Endothelial cell of umbilical vein (primary cell): ENCODE results near the gene METAP1. TPM values are rescaled to one million over a fixed set of nuclear protein-coding genes. Genes with fewer than 3 reads are reported as not detected.

Experiments
- BruUV-seq: library from RNA; stranded (reverse); fragments of 400-500 nt; replicated peaks from 2 replicates; lab custom pipeline; 2021; lab: Mats Ljungman, UMichigan
- CTCF ChIA-PET: fragments of 300-600, 350-600 bp; sonication (Branson Sonifier 250); formaldehyde crosslinking; loops from one replicate; lab custom pipeline; 2021; ENCODE audit warnings: antibody characterized with exemption, inconsistent platforms; lab: Charles Lee
- POLR2A ChIA-PET: fragments of 300-600, 350-600 bp; sonication (Branson Sonifier 250); formaldehyde crosslinking; loops from one replicate; lab custom pipeline; 2021; ENCODE audit warnings: antibody characterized with exemption, inconsistent platforms; lab: Charles Lee
- DNase-seq: peaks from one replicate; pipeline ENCODE4 v3.0.0-alpha.2; 2011; ENCODE audit warnings: low read depth, low spot score
- FAIRE-seq: peaks from 2 replicates; lab custom pipeline; 2011; peaks lifted over from hg19 to GRCh38; lab: Jason Lieb, UNC
- H2AFZ ChIP-seq: 2 replicates; pipeline ENCODE4 v1.6.0; 2012; ENCODE audit warnings: low read depth, low read length, control low read depth, inconsistent platforms
- H3K27ac ChIP-seq: 2 replicates; pipeline ENCODE4 v1.5.1; 2011; ENCODE audit warnings: low read depth, mild to moderate bottlenecking, control low read depth, low read length, moderate library complexity; ENCODE audit not compliant: insufficient read depth
- H3K27me3 ChIP-seq, 2 experiments: 2 replicates each; pipeline versions ENCODE4 v1.6.0 to v1.6.1; 2011; ENCODE audit warnings: low read length in 2 of 2, mixed read lengths in 1 of 2; ENCODE audit not compliant: control insufficient read depth in 2 of 2, insufficient read depth in 2 of 2
- H3K36me3 ChIP-seq, 2 experiments: 2 replicates in 1 of 2; 3 replicates in 1 of 2; pipeline ENCODE4 v1.5.1; 2011; ENCODE audit warnings: low read length in 2 of 2, mild to moderate bottlenecking in 1 of 2, moderate library complexity in 1 of 2; ENCODE audit not compliant: control insufficient read depth in 2 of 2, insufficient read depth in 2 of 2; ENCODE audit errors: extremely low read depth in 1 of 2
- H3K4me1 ChIP-seq: 3 replicates; pipeline ENCODE4 v1.5.1; 2011; ENCODE audit warnings: mild to moderate bottlenecking, low read length; ENCODE audit not compliant: control insufficient read depth, insufficient read depth; ENCODE audit errors: extremely low read depth
- H3K4me2 ChIP-seq: 2 replicates; pipeline ENCODE4 v1.6.1; 2011; ENCODE audit warnings: low read length, control low read depth, mixed read lengths; ENCODE audit not compliant: insufficient read depth
- H3K4me3 ChIP-seq, 3 experiments: fragments of 200-600 bp in 1 of 3; sonication (generic), shearing (Covaris generic) in 1 of 3; replicated peaks in 1 of 3; 2 replicates each; pipeline ENCODE4 v1.5.1; 2011 to 2016; ENCODE audit warnings: control low read depth in 3 of 3, low read length in 3 of 3, mild to moderate bottlenecking in 2 of 3, inconsistent platforms in 1 of 3, low read depth in 1 of 3, moderate library complexity in 1 of 3; ENCODE audit not compliant: insufficient read depth in 1 of 3
- H3K79me2 ChIP-seq: 2 replicates; pipeline ENCODE4 v1.6.0; 2012; ENCODE audit warnings: low read length, inconsistent platforms; ENCODE audit not compliant: control insufficient read depth, insufficient read depth
- H3K9ac ChIP-seq: replicated peaks from 2 replicates; pipeline ENCODE3; 2011; ENCODE audit warnings: low read length, control low read depth; ENCODE audit not compliant: insufficient read depth; ENCODE audit errors: extremely low read depth
- H3K9me1 ChIP-seq: replicated peaks from 3 replicates; pipeline ENCODE4 v1.6.0; 2011; ENCODE audit warnings: mild to moderate bottlenecking, low read length; ENCODE audit not compliant: control insufficient read depth, insufficient read depth; ENCODE audit errors: extremely low read depth
- H3K9me3 ChIP-seq: replicated peaks from 2 replicates; pipeline ENCODE4 v1.5.1; 2012; ENCODE audit warnings: low read length, inconsistent platforms; ENCODE audit not compliant: control insufficient read depth, insufficient read depth
- H4K20me1 ChIP-seq: replicated peaks from 2 replicates; pipeline ENCODE3; 2011; ENCODE audit warnings: mild to moderate bottlenecking, low read length; ENCODE audit not compliant: control insufficient read depth, insufficient read depth; ENCODE audit errors: extremely low read depth
- EZH2 ChIP-seq: IDR thresholded peaks from 2 replicates; pipeline ENCODE4 v1.6.1; 2012; ENCODE audit warnings: borderline replicate concordance, low read depth, mild to moderate bottlenecking, moderate library complexity, low read length, inconsistent platforms; ENCODE audit not compliant: severe bottlenecking
- FOS ChIP-seq: IDR thresholded peaks from 2 replicates; pipeline ENCODE4 v1.6.1; 2011; ENCODE audit warnings: mild to moderate bottlenecking, low read length, moderate library complexity, borderline replicate concordance; ENCODE audit not compliant: insufficient read depth
- GATA2 ChIP-seq: IDR thresholded peaks from 2 replicates; pipeline ENCODE4 v1.7.0; 2011; ENCODE audit warnings: low read depth, mild to moderate bottlenecking, moderate library complexity, mixed read lengths, low read length; ENCODE audit not compliant: insufficient read length, insufficient read depth
- JUN ChIP-seq: IDR thresholded peaks from 2 replicates; pipeline ENCODE4 v1.6.1; 2011; ENCODE audit warnings: borderline replicate concordance, low read depth; ENCODE audit not compliant: insufficient read length, insufficient read depth
- MYC ChIP-seq: IDR thresholded peaks from one replicate; pipeline ENCODE4 v1.6.1; 2011; ENCODE audit warnings: mild to moderate bottlenecking, low read depth, low read length
- POLR2A ChIP-seq: IDR thresholded peaks from 2 replicates; pipeline ENCODE4 v1.6.1; 2012; ENCODE audit warnings: low read depth, mild to moderate bottlenecking, control low read depth, low read length
- POLR2AphosphoS5 ChIP-seq: IDR thresholded peaks from 2 replicates; pipeline ENCODE4 v1.6.1; 2012; ENCODE audit warnings: low read depth, mild to moderate bottlenecking, control low read depth, low read length, moderate library complexity; ENCODE audit not compliant: insufficient read depth
- dilution Hi-C: fragments of 300-500 bp; cut with MboI; formaldehyde crosslinking; loops from one replicate; pipeline ENCODE4 v1.15.0; 2019; ENCODE audit warnings: low sequenced_read_pairs; ENCODE audit not compliant: extremely low pct_ligation_motif_present
- intact Hi-C: fragments of 100-400 bp; cut with micrococcal nuclease; formaldehyde crosslinking; loops from one replicate; pipeline ENCODE4 v1.10.0; 2022
- polyA plus RNA-seq, 4 experiments: library from polyadenylated mRNA; depleted of rRNA in 3 of 4; stranded (reverse) in 3 of 4; unstranded in 1 of 4; fragments of >200 nt; gene quantifications; 2 replicates each; pipeline versions ENCODE4 v1.2.1 to v1.2.3, GENCODE V29; 2011 to 2012; ENCODE audit warnings: missing spikeins in 1 of 4
- total RNA-seq: library from RNA; stranded (reverse); gene quantifications from 2 replicates; pipeline ENCODE4 v1.2.3, GENCODE V29; 2021
- TF ChIP-seq, protein P1 (sequence below), 2 donors: IDR thresholded peaks; 1 replicate in 1 of 2; 2 replicates in 1 of 2; pipeline ENCODE4 v1.5.1; 2011; ENCODE audit warnings: low read length in 2 of 2, mild to moderate bottlenecking in 2 of 2, moderate library complexity in 2 of 2, control low read depth in 1 of 2, inconsistent platforms in 1 of 2, low read depth in 1 of 2; ENCODE audit not compliant: insufficient read depth in 1 of 2; ENCODE audit errors: extremely low read depth in 1 of 2
- TF ChIP-seq, protein P2 (sequence below): IDR thresholded peaks from 2 replicates; pipeline ENCODE4 v1.6.1; 2011; ENCODE audit not compliant: insufficient read depth, insufficient read length

Gene METAP1
- total and polyA plus RNA-seq, 2 donors (not counting 3 experiments of a cell fraction or from before 2014, with no cell fraction given), result 26.4 to 39.8 TPM

DNA sequence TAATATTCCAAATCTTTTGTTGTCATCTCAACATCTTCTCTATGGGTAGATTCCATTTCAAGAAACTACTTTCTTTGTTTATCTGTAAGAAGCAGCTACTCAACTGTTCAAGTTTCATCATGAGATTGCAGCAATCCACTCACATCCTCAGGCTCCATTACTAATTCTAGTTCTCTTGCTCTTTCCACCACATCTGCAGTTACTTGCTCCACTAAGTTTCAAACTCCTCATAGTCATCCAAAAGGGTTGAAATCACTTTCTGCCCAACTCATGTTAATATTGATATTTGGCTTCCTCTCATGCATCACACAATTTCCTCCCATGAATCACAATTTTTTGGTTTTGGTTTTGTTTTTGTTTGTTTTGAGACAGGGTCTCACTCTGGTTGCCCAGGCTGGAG is 57.4 kb downstream of the METAP1 start:
- Histone ChIP-seq H3K36me3 (peaks cover 7 to 9% of the 10 kb centered on the region in 2 experiments), H3K79me2 (no peaks in the 10 kb centered on the region), H3K4me1 (peaks cover 4% of the 10 kb centered on the region), H3K9me1 (no peaks in the 10 kb centered on the region), H2AFZ (no peak overlapping the region), H3K4me3 (no peak overlapping the region), H3K27ac (no peak overlapping the region), H3K4me2 (no peak overlapping the region), H3K9ac (no peak overlapping the region), H3K9me3 (no peaks in the 10 kb centered on the region), H3K27me3 (no peaks in the 10 kb centered on the region), H4K20me1 (no peaks in the 10 kb centered on the region)
- dilution Hi-C loops (no loop called here), intact Hi-C loops (no loop called here)
- DNase-seq (no peak), FAIRE-seq (no peak)
- TF ChIP-seq GATA2 (no peak), EZH2 (no peak), JUN (no peak), POLR2A (no peak), POLR2AphosphoS5 (no peak), FOS (no peak), MYC (no peak)
- TF ChIP-seq, protein P1, sequence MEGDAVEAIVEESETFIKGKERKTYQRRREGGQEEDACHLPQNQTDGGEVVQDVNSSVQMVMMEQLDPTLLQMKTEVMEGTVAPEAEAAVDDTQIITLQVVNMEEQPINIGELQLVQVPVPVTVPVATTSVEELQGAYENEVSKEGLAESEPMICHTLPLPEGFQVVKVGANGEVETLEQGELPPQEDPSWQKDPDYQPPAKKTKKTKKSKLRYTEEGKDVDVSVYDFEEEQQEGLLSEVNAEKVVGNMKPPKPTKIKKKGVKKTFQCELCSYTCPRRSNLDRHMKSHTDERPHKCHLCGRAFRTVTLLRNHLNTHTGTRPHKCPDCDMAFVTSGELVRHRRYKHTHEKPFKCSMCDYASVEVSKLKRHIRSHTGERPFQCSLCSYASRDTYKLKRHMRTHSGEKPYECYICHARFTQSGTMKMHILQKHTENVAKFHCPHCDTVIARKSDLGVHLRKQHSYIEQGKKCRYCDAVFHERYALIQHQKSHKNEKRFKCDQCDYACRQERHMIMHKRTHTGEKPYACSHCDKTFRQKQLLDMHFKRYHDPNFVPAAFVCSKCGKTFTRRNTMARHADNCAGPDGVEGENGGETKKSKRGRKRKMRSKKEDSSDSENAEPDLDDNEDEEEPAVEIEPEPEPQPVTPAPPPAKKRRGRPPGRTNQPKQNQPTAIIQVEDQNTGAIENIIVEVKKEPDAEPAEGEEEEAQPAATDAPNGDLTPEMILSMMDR (IDR thresholded peaks at IDR 0.05; ENCODE audit: extremely low read depth in 1 of 2, insufficient read depth in 1 of 2, low read depth in 1 of 2, low read length in 2 of 2), result no peak
- TF ChIP-seq, protein P2, sequence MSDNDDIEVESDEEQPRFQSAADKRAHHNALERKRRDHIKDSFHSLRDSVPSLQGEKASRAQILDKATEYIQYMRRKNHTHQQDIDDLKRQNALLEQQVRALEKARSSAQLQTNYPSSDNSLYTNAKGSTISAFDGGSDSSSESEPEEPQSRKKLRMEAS, result no peak
- BruUV-seq, result no TSS peak
- POLR2A ChIA-PET, result no interaction called here
- CTCF ChIA-PET, result no interaction called here
